Stomach (tissue), 9 donors: ENCODE measurements around the gene LRP1B. TPM values are rescaled to one million over a fixed set of nuclear protein-coding genes. Genes with fewer than 3 reads are reported as not detected.

ENCODE experiments used
- DNase-seq, 2 donors: peaks; one replicate each; pipeline versions ENCODE4 v3.0.0 to v3.0.0-alpha.2; 2013 to 2019
- H3K27ac ChIP-seq, 5 donors: fragments of 200-600 bp in 4 of 5; sonication (generic) in 4 of 5; one replicate each; pipeline ENCODE4 v1.5.1; 2013 to 2019; ENCODE audit warnings: mild to moderate bottlenecking in 1 of 5, moderate library complexity in 1 of 5
- H3K27me3 ChIP-seq, 3 donors: fragments of 200-600 bp; sonication (generic); one replicate each; pipeline ENCODE4 v1.5.1; 2017 to 2019; ENCODE audit warnings: mixed run types in 1 of 3
- H3K36me3 ChIP-seq, 4 donors: fragments of 200-600 bp; sonication (generic); 1 replicate in 3 of 4; 2 replicates in 1 of 4; pipeline ENCODE4 v1.5.1; 2016 to 2019
- H3K4me1 ChIP-seq, 4 donors: fragments of 200-600 bp; sonication (generic); one replicate each; pipeline ENCODE4 v1.5.1; 2016 to 2019
- H3K4me3 ChIP-seq, 4 donors: fragments of 200-600 bp; sonication (generic) in 3 of 4; one replicate each; pipeline ENCODE4 v1.5.1; 2016 to 2019; ENCODE audit warnings: mild to moderate bottlenecking in 1 of 4
- H3K9me3 ChIP-seq, 4 donors: fragments of 200-600 bp; sonication (generic); one replicate each; pipeline ENCODE4 v1.5.1; 2016 to 2019
- CTCF ChIP-seq, 7 experiments: fragments of 450-650 bp in 4 of 7; fragments of 200-600 bp in 3 of 7; sonication (generic) in 3 of 7; IDR thresholded peaks; one replicate each; pipeline ENCODE4 v1.5.1; 2016 to 2019; ENCODE audit warnings: antibody characterized with exemption in 7 of 7, control low read depth in 2 of 7, mild to moderate bottlenecking in 1 of 7
- EP300 ChIP-seq: sonication (generic); formaldehyde crosslinking; IDR thresholded peaks from one replicate; pipeline ENCODE4 v1.6.1; 2017; ENCODE audit warnings: antibody characterized with exemption
- POLR2A ChIP-seq, 4 donors: fragments of 450-650 bp; IDR thresholded peaks; one replicate each; pipeline ENCODE4 v1.6.1; 2016; ENCODE audit warnings: antibody characterized with exemption in 4 of 4, control low read depth in 2 of 4, mild to moderate bottlenecking in 1 of 4, moderate library complexity in 1 of 4
- POLR2AphosphoS5 ChIP-seq, 3 donors: sonication (generic); formaldehyde crosslinking; IDR thresholded peaks; one replicate each; pipeline ENCODE4 v1.6.1; 2016; ENCODE audit warnings: antibody characterized with exemption in 3 of 3
- WGBS, 5 donors: extraction: QIAGEN DNeasy Blood & Tissue Kit in 3 of 5; methylation state at CpG; one replicate each; pipeline versions ENCODE4 v1.1.5 to v1.1.7; 2013 to 2018; 5-methylcytosine and 5-hydroxymethylcytosine counted together
- intact Hi-C: fragments of 100-400 bp; cut with DNase I; formaldehyde crosslinking; loops from one replicate; pipeline ENCODE4 v1.15.1; 2023; ENCODE audit warnings: low total_unique reads
- polyA plus RNA-seq, 3 donors: library from polyadenylated mRNA; stranded (reverse); fragments of 200-250 nt; gene quantifications; one replicate each; pipeline ENCODE4 v1.2.3, GENCODE V29; 2013
- total RNA-seq, 5 donors: library from RNA; depleted of rRNA; stranded (reverse); fragments of >200 nt; gene quantifications; one replicate each; pipeline versions ENCODE4 v1.1.0 to v1.2.3, GENCODE V29; 2014 to 2016
- donor health status: healthy with polysubstance abuse.
- donor health status: Bipolar disorder and iron deficiency.
- donor health status: healthy.

Gene LRP1B
- total and polyA plus RNA-seq, 8 donors = under 0.01 to 9.0 (median 0.38) TPM

GRCh38 chr2:141035846-141036420, 1094.9 kb downstream of the LRP1B start:
- Histone ChIP-seq H3K36me3 (no peaks in the 10 kb centered on the region), H3K4me1 (no peaks in the 10 kb centered on the region), H3K4me3 (no peak overlapping the region), H3K27me3 (no peaks in the 10 kb centered on the region), H3K27ac (no peak overlapping the region), H3K9me3 (no peaks in the 10 kb centered on the region)
- intact Hi-C loops = no loop called here
- 52 to 76% (median 71%) methylated on average over 4 of the region's 4 CpGs for WGBS, 5 donors
- DNase-seq = no peak
- TF ChIP-seq POLR2AphosphoS5 (IDR thresholded peaks at IDR 0.05) (no peak), EP300 (no peak)

- TF ChIP-seq POLR2A (IDR thresholded peaks at IDR 0.05) (no peak), EP300 (no peak), CTCF (IDR thresholded peaks at IDR 0.05) (no peak), POLR2AphosphoS5 (IDR thresholded peaks at IDR 0.05) (no peak)
- H3K27me3 ChIP-seq = no peaks in the 10 kb centered on the region
- peaks cover 0 to 8% (median 0%) of the 10 kb centered on the region in 4 donors for H3K9me3 ChIP-seq
- WGBS, 5 donors = 87 to 95% (median 92%) methylated on average over 6 of the region's 6 CpGs
- DNase-seq = no peak
- H3K27ac ChIP-seq = no peak overlapping the region
- H3K36me3 ChIP-seq = no peaks in the 10 kb centered on the region
- no peaks in the 10 kb centered on the region for H3K4me1 ChIP-seq
- intact Hi-C loops = no loop called here
- no peak overlapping the region for H3K4me3 ChIP-seq
These were observed 1101.3 kb downstream of the LRP1B start for GRCh38 chr2:141029428-141030078.

GRCh38 chr2:141027221-141027620, 1103.6 kb downstream of the LRP1B start:
- H3K4me1 ChIP-seq = no peaks in the 10 kb centered on the region
- peaks cover 0 to 8% (median 0%) of the 10 kb centered on the region in 4 donors for H3K9me3 ChIP-seq
- intact Hi-C loops = no loop called here
- 84 to 92% (median 91%) methylated on average over 1 of the region's 1 CpG for WGBS, 5 donors
- H3K27me3 ChIP-seq = no peaks in the 10 kb centered on the region
- DNase-seq = no peak
- TF ChIP-seq EP300 (no peak), POLR2A (IDR thresholded peaks at IDR 0.05) (no peak), CTCF (IDR thresholded peaks at IDR 0.05) (no peak), POLR2AphosphoS5 (IDR thresholded peaks at IDR 0.05) (no peak)
- H3K36me3 ChIP-seq = no peaks in the 10 kb centered on the region
- no peak overlapping the region for H3K27ac ChIP-seq
- no peak overlapping the region for H3K4me3 ChIP-seq

GRCh38 chr2:141021611-141022010, 1109.2 kb downstream of the LRP1B start:
- Histone ChIP-seq H3K4me1 (no peaks in the 10 kb centered on the region), H3K4me3 (no peak overlapping the region), H3K9me3 (no peaks in the 10 kb centered on the region), H3K27ac (no peak overlapping the region), H3K27me3 (no peaks in the 10 kb centered on the region), H3K36me3 (no peaks in the 10 kb centered on the region)
- TF ChIP-seq CTCF (IDR thresholded peaks at IDR 0.05) = no peak
- TF ChIP-seq POLR2A (IDR thresholded peaks at IDR 0.05) = no peak
- TF ChIP-seq EP300 = no peak
- TF ChIP-seq POLR2AphosphoS5 (IDR thresholded peaks at IDR 0.05) = no peak
- intact Hi-C loops = no loop called here
- WGBS, 5 donors = 56 to 78% (median 64%) methylated on average over 1 of the region's 1 CpG
- no peak for DNase-seq

- intact Hi-C loops = no loop called here
- H3K27ac ChIP-seq = no peak overlapping the region
- no peaks in the 10 kb centered on the region for H3K4me1 ChIP-seq
- TF ChIP-seq EP300 = no peak
- no peak for TF ChIP-seq CTCF (IDR thresholded peaks at IDR 0.05)
- TF ChIP-seq POLR2AphosphoS5 (IDR thresholded peaks at IDR 0.05) = no peak
- TF ChIP-seq POLR2A (IDR thresholded peaks at IDR 0.05) = no peak
- WGBS, 5 donors = 63 to 90% (median 86%) methylated on average over 1 of the region's 1 CpG
- H3K9me3 ChIP-seq = no peaks in the 10 kb centered on the region
- H3K27me3 ChIP-seq = no peaks in the 10 kb centered on the region
- H3K4me3 ChIP-seq = no peak overlapping the region
- DNase-seq = no peak
- H3K36me3 ChIP-seq = no peaks in the 10 kb centered on the region
These were observed 1109.7 kb downstream of the LRP1B start for GRCh38 chr2:141021109-141021508.
